ENCODE results near the gene DRD5. TPM values are rescaled to one million over a fixed set of nuclear protein-coding genes. Genes with fewer than 3 reads are reported as not detected.
A peak's percentile ranks its signal among the peaks of the same experiment; 100 is the strongest.
"Not testable (repeated sequence)": the region's sequence is repeated elsewhere in the genome, so short reads cannot be mapped to it uniquely, and the experiment has no call there.

The DRD5 gene
- total and polyA plus RNA-seq, 2 donors: 0.11 TPM; not detected in 1

GRCh38 chr4:9785891-9786290 lies 4.5 kb downstream of the DRD5 start:
- WGBS: 29% methylated on average over 5 of the region's 5 CpGs
- not testable (repeated sequence) for H3K36me3 ChIP-seq (ENCODE audit: insufficient read depth); DNase-seq (ENCODE audit: extremely low spot score); H3K27ac ChIP-seq (ENCODE audit: low read depth); H3K4me1 ChIP-seq (ENCODE audit: insufficient read depth); H3K4me3 ChIP-seq (ENCODE audit: low read depth, low read length)

GRCh38 chr4:9792381-9792780 lies 10.9 kb downstream of the DRD5 start:
- Histone ChIP-seq H3K27ac (ENCODE audit: low read depth) (no peak overlapping the region), H3K4me3 (ENCODE audit: low read depth, low read length) (no peak overlapping the region), H3K4me1 (ENCODE audit: insufficient read depth) (no peaks in the 10 kb centered on the region), H3K36me3 (ENCODE audit: insufficient read depth) (no peaks in the 10 kb centered on the region)
- DNase-seq (ENCODE audit: extremely low spot score): no peak
- 73% methylated on average over 3 of the region's 3 CpGs for WGBS

GRCh38 chr4:9796641-9797040 lies 15.2 kb downstream of the DRD5 start:
- not testable (repeated sequence) for H3K4me1 ChIP-seq (ENCODE audit: insufficient read depth); H3K36me3 ChIP-seq (ENCODE audit: insufficient read depth); H3K27ac ChIP-seq (ENCODE audit: low read depth); H3K4me3 ChIP-seq (ENCODE audit: low read depth, low read length); DNase-seq (ENCODE audit: extremely low spot score)
- 46% methylated on average over 2 of the region's 2 CpGs for WGBS

GRCh38 chr4:9800848-9801247 lies 19.4 kb downstream of the DRD5 start:
- Histone ChIP-seq H3K36me3 (ENCODE audit: insufficient read depth) (no peaks in the 10 kb centered on the region), H3K4me1 (ENCODE audit: insufficient read depth) (no peaks in the 10 kb centered on the region), H3K27ac (ENCODE audit: low read depth) (no peak overlapping the region), H3K4me3 (ENCODE audit: low read depth, low read length) (no peak overlapping the region)
- DNase-seq (ENCODE audit: extremely low spot score): no peak
- WGBS: 73% methylated on average over 4 of the region's 4 CpGs

- Histone ChIP-seq H3K4me1 (ENCODE audit: insufficient read depth) (no peaks in the 10 kb centered on the region), H3K27ac (ENCODE audit: low read depth) (no peak overlapping the region), H3K36me3 (ENCODE audit: insufficient read depth) (no peaks in the 10 kb centered on the region), H3K4me3 (ENCODE audit: low read depth, low read length) (no peak overlapping the region)
- WGBS: 87% methylated on average over 5 of the region's 5 CpGs
- DNase-seq (ENCODE audit: extremely low spot score): no peak
These were observed 23.5 kb downstream of the DRD5 start for GRCh38 chr4:9804918-9805317.

- Histone ChIP-seq H3K36me3 (ENCODE audit: insufficient read depth) (no peaks in the 10 kb centered on the region), H3K4me3 (ENCODE audit: low read depth, low read length) (no peak overlapping the region), H3K27ac (ENCODE audit: low read depth) (no peak overlapping the region), H3K4me1 (ENCODE audit: insufficient read depth) (no peaks in the 10 kb centered on the region)
- 82% methylated on average over 5 of the region's 5 CpGs for WGBS
- DNase-seq (ENCODE audit: extremely low spot score): no peak
These were observed 26.6 kb downstream of the DRD5 start for GRCh38 chr4:9808077-9808476.

GRCh38 chr4:9811806-9812205 lies 30.4 kb downstream of the DRD5 start:
- WGBS: 64% methylated on average over 3 of the region's 3 CpGs
- H3K36me3 ChIP-seq (ENCODE audit: insufficient read depth): no peaks in the 10 kb centered on the region
- DNase-seq (ENCODE audit: extremely low spot score): no peak
- no peak overlapping the region for H3K27ac ChIP-seq (ENCODE audit: low read depth)
- no peak overlapping the region for H3K4me3 ChIP-seq (ENCODE audit: low read depth, low read length)
- no peaks in the 10 kb centered on the region for H3K4me1 ChIP-seq (ENCODE audit: insufficient read depth)

- no peaks in the 10 kb centered on the region for H3K4me1 ChIP-seq (ENCODE audit: insufficient read depth)
- no peaks in the 10 kb centered on the region for H3K36me3 ChIP-seq (ENCODE audit: insufficient read depth)
- H3K4me3 ChIP-seq (ENCODE audit: low read depth, low read length): no peak overlapping the region
- no peak overlapping the region for H3K27ac ChIP-seq (ENCODE audit: low read depth)
- DNase-seq (ENCODE audit: extremely low spot score): peak; percentile 1
- WGBS: 45% methylated on average over 4 of the region's 4 CpGs
These were observed 31.3 kb downstream of the DRD5 start for GRCh38 chr4:9812501-9813340.

GRCh38 chr4:9816285-9816684 lies 34.9 kb downstream of the DRD5 start:
- no peak for DNase-seq (ENCODE audit: extremely low spot score)
- Histone ChIP-seq H3K27ac (ENCODE audit: low read depth) (no peak overlapping the region), H3K4me1 (ENCODE audit: insufficient read depth) (no peaks in the 10 kb centered on the region), H3K36me3 (ENCODE audit: insufficient read depth) (no peaks in the 10 kb centered on the region), H3K4me3 (ENCODE audit: low read depth, low read length) (no peak overlapping the region)
- WGBS: 91% methylated on average over 3 of the region's 3 CpGs

GRCh38 chr4:9820343-9820742 lies 38.9 kb downstream of the DRD5 start:
- no peaks in the 10 kb centered on the region for H3K36me3 ChIP-seq (ENCODE audit: insufficient read depth)
- WGBS: 72% methylated on average over 5 of the region's 5 CpGs
- no peak overlapping the region for H3K27ac ChIP-seq (ENCODE audit: low read depth)
- H3K4me3 ChIP-seq (ENCODE audit: low read depth, low read length): no peak overlapping the region
- H3K4me1 ChIP-seq (ENCODE audit: insufficient read depth): no peaks in the 10 kb centered on the region
- DNase-seq (ENCODE audit: extremely low spot score): no peak

- Histone ChIP-seq H3K27ac (ENCODE audit: low read depth) (no peak overlapping the region), H3K4me1 (ENCODE audit: insufficient read depth) (no peaks in the 10 kb centered on the region), H3K36me3 (ENCODE audit: insufficient read depth) (no peaks in the 10 kb centered on the region), H3K4me3 (ENCODE audit: low read depth, low read length) (no peak overlapping the region)
- WGBS: 86% methylated on average over 3 of the region's 3 CpGs
- no peak for DNase-seq (ENCODE audit: extremely low spot score)
These were observed 43.6 kb downstream of the DRD5 start for GRCh38 chr4:9825049-9825448.

GRCh38 chr4:9826551-9826950 lies 45.1 kb downstream of the DRD5 start:
- Histone ChIP-seq H3K36me3 (ENCODE audit: insufficient read depth) (no peaks in the 10 kb centered on the region), H3K4me1 (ENCODE audit: insufficient read depth) (no peaks in the 10 kb centered on the region), H3K4me3 (ENCODE audit: low read depth, low read length) (no peak overlapping the region), H3K27ac (ENCODE audit: low read depth) (no peak overlapping the region)
- WGBS: 89% methylated on average over 1 of the region's 1 CpG
- no peak for DNase-seq (ENCODE audit: extremely low spot score)

GRCh38 chr4:9832640-9833039 lies 51.2 kb downstream of the DRD5 start:
- Histone ChIP-seq H3K4me3 (ENCODE audit: low read depth, low read length) (no peak overlapping the region), H3K36me3 (ENCODE audit: insufficient read depth) (no peaks in the 10 kb centered on the region), H3K27ac (ENCODE audit: low read depth) (no peak overlapping the region), H3K4me1 (ENCODE audit: insufficient read depth) (no peaks in the 10 kb centered on the region)
- DNase-seq (ENCODE audit: extremely low spot score): no peak
- 85% methylated on average over 2 of the region's 2 CpGs for WGBS

GRCh38 chr4:9833421-9833820 lies 52.0 kb downstream of the DRD5 start:
- Histone ChIP-seq H3K4me1 (ENCODE audit: insufficient read depth) (no peaks in the 10 kb centered on the region), H3K36me3 (ENCODE audit: insufficient read depth) (no peaks in the 10 kb centered on the region), H3K4me3 (ENCODE audit: low read depth, low read length) (no peak overlapping the region), H3K27ac (ENCODE audit: low read depth) (no peak overlapping the region)
- no peak for DNase-seq (ENCODE audit: extremely low spot score)
- WGBS: 96% methylated on average over 5 of the region's 5 CpGs
